Endometrial microvascular endothelial cells (primary cell): ENCODE data around the gene PLXND1. TPM values are rescaled to one million over a fixed set of nuclear protein-coding genes. Genes with fewer than 3 reads are reported as not detected.

Source experiments
- in situ Hi-C: cut with HindIII; loops from 2 replicates; pipeline ENCODE4 v1.10.0; 2017; ENCODE audit warnings: low sequenced_read_pairs, low pct_unique_long_range_greater_than_20kb; ENCODE audit errors: inconsistent ontology term
- total RNA-seq: library from RNA; depleted of rRNA; stranded (reverse); fragments of >200 nt; gene quantifications from one replicate; pipeline ENCODE4 v1.2.3, GENCODE V29; 2015; ENCODE audit errors: inconsistent ontology term

Gene PLXND1
- total RNA-seq, 1 donor from 2014 or later, result 182 TPM

DNA sequence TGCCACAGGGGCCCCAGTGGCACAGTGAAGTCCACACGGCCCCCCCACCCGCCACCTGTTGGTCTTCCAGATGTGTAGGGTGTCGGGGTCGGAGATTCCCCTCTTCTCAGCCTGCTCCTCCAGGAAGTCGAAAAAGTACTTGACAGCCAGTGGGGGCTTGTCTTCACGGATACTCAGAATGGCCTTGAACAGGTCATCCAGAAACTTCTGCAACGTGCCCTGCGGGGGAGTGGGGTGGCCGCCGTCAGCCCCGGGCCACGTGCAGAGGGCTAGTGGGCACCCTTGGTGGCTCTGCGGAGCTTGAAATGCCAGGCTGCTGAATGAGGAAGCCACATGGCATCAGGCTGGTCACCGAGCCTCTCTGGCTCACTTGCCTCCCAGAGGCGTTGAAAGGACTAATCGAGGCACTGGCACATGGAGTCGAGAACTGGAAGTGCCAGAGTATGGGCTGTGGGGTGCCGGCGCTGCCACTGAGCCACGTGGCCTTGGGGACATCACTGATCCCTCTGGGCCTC lies 46.9 kb downstream of the PLXND1 start:
- in situ Hi-C loops, result no loop called here

DNA sequence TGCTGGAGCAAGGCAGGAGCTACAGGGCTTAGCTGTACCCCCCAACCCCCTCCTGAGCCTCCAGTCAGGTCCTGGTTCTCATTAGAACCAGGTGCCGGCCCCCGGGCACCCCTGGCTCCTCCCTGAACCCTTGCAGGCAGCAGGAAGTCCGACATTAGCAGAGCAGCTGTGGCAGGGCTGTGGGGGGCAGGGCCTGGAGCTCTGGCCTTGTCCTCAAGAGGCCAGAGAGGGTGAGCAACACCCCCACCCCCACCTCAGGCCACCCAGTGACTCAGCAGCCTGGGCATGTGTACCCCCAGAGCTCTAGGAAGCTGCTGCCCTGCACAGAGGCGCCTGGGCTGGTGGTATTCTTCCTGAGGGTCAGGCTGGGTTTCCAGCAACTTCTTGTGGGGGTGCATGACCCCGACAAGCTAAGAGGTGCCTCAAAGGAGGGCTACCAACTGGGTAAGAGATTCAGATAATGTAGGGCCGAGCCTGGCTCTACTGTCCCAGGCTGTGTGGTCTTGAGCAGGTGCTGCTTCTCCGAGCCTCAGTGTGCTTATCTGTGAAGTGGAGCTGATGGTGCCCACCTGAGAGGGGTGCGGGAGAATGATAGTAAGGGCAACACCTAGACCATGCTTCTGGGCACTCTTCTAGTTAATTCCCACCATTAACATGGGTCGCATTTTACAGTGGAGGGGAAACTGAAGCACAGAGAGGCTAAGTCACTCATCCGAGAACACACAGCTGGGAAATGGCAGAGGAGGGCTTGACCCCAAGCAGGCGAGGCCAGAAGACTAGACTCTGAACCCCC lies 47.5 kb downstream of the PLXND1 start:
- in situ Hi-C loops, result no loop called here

DNA sequence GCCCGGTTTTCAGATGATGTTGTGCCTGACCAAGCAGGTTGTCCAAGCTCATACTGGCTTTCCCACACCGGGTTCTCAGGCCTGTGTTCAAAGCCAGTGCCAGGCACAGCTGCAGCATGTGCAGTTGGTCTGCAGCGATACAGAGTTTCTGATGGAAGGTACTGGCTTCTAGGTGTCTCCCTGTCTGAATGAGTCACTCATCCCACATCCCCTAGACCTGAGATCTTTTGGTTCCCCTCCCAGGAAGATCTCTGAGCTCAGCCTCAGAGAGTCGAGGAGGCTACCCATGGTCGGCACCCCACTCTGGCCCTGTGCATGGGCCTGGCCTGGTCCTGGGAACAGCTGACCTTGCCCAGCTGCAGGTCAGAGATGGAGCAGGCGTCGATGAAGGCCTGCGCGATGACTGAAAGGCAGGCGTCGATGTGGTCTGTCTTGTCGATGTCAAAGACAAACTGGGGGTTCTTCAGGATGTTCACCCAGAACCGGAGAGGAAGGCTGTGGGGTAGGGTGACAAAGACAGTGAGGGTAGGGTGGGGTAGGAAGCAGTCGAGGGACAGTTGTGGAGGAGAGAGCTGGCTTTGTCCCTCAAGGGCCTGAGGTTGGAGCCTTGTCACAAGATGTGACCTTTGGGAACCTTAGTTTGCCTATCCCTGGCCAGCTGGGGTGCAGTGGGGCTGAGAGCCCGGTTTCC lies 48.2 kb downstream of the PLXND1 start:
- in situ Hi-C loops, result no loop called here

DNA sequence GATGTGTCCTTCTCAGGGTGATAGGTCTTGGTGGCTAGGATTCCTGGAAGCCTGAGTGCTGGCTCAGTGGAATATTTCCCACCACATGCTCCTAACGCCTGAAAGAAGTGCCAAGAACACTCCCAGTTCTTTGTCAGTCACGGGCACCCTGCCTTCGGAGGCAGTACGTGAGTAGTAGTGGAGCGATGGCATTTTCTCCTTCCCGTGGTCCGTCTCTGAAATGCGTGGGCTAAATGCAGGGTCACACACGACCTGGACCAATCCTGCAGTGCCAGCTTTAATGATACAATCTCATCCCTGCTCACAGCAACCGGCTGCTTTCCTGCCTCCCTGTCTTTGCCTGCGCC lies 49.0 kb downstream of the PLXND1 start:
- in situ Hi-C loops, result no loop called here

DNA sequence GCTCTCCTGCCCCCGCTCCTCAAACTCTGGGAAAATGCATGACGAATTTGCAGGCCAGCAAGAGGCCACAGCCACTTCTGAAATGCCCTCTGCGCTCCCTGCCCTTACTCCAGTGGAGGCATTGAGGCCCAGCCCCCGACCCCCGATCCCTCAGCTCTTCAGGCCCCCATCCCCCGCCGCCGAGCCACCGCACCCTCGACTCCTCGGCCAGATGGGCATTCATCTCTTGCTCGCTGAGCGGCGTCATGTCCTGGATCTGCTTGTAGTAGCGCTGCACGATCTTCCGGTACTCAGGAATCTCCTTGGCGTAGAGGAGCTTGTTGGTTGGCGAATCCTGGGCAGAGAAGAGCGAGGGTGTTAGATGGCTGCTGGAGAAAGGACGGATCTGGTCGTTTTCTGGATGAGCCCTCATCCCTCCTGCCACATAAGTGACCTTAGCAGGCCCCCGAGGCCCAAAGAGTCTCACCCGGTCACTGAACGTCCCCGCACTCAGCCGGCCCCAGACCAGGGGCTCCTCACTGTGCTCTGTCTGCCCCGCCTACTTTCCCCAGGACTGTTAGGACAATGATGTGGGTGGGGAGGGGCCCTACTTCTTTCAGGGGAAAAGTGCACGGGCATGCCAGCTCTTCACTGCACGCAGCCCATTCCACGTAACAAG lies 49.5 kb downstream of the PLXND1 start:
- in situ Hi-C loops, result no loop called here

DNA sequence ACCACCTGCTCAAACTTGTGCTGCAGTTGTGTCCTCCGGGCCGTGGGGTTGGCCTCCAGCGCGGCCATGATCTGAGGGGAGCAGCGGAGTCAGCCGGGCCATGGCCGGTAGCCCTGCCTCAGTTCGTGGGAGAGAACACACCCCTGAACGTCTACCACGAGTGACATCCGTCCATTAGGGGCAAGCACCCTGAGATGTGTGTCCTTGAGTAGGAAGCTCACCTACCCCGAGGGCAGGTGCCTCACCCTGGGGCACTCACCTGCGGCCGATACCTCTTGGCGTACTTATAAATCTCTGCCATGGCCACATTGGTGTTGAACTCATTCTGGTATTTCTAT lies 50.1 kb downstream of the PLXND1 start:
- in situ Hi-C loops, result no loop called here

DNA sequence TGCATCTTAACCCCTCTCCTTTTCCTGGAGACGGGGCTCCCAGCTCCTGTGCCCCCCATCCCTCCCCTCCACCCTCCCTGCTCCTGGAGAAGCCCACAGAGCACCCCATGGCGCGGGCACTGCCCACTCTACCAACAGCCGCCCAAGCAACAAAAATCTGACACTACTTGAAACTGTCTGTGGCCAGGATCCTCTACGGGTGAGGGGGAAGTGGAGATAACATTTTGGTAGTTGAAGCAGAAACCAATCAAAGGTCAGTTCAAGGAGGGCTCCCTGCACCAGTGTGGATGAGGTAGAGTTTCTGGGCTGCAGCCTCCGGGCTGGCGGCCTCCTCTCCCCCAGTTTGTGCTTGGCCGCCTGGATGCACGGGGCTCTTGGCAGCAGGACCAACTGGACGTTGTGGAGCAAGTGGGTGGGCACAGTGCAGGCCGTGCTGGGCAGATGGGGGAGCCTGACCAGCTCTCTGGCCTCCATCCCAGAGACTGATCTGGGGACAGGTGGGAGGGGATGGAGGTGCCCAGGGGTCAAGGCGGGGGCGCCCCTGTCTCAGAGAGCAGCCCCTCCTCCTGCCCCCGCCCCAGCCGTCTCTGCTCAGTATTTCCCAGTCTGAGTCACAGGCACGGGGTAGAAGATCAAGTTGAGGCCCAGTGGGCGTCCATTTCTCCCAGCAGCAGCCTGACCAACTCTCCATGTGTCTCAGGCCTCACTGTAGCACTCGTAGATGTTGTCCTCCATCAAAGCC lies 50.7 kb downstream of the PLXND1 start:
- in situ Hi-C loops, result no loop called here

DNA sequence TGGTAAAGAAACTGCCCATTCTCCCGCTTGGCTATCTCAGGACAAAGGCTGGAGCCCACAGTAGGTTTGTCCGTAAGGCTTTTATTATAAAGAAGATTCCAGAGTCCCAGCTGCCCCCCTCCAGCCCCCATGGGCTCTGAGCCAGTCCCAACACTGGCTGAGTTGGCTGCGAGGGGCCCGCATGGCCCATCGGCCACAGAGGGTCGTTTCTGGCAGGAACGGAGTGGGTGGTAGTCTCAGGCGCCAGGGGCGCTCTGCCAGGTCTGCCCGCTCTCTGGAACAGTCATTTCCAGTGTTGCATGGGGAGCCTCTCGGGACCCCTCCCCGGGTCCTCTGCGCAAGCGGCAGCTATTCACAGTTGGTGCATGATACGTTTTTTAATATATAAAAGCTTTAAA lies 51.3 kb downstream of the PLXND1 start:
- in situ Hi-C loops, result no loop called here

DNA sequence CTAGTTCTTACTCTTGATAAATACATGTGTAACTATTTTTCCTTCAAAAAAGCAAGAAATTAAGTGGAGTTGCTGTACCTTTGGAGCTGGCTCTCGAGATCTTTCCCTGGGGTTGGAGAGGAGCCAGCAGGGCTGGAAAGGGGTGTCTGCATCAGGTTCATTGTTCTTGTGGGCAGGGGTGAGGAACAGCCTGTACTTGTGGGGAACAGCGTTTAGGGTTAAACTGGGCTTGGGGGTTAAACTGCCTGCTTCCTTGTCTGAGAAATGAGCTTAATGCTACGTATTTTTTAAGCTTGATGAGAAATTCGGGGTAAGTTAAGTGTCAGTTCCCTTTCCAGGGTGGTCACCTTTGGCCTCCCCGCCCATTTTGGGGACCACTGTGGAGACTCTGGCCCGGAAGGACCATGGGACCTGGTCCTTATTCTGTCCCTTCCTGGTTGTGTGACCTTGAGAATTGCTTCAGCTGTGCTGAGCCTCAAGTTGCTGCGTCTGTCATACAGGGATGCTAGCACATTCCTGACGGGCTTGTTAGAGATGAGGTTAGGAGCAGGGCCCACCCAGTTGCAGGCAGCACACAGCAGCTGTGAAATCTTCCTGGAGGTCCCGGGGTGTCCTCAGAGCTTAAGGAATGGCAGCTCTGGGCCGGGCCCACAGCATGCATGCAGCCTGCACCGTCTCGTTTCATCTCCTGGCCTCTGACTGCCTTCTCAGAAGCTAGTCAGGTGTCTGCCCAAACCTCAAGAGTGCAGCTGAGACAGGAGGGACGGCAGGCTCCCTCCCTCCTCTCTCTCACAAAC lies 51.9 kb downstream of the PLXND1 start:
- in situ Hi-C loops, result no loop called here

DNA sequence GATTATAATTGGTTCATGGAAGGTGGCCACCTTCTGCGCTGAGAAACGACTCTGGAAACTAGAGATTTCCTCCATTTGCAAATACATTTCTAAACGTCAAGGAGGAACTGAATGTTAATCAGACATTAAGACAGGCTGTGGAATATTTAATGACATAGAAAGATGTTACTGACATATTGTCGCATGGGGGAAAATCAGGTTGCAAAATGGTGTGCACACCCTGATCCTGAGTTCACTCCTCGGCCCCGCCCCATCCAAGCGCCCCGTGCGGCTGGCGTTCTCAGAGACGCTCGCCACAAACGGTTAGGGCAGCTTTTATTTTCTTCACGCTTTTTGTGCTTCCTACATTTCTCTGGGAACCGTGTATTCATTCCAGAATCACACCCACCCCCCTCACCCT lies 52.8 kb downstream of the PLXND1 start:
- in situ Hi-C loops, result no loop called here

DNA sequence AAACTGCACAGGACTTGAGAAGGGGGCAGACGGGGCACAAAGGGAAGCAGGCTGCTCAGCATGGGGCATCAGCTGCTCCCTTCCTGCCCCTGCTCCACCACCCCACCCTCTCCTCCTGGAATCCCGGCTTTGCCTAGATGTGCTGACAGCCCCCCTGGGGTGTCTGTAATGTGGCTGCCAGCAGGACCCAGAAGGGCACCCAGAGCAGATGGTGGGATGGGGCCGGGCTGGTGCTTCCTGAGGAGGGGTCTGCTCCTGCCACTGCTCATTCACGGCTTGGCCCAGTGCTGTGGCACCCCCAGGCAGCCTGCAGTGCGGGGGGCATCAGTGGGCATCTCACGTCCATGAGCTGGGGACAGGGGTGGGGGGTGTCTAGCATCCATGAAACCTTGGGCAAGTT lies 53.3 kb downstream of the PLXND1 start:
- in situ Hi-C loops, result no loop called here

DNA sequence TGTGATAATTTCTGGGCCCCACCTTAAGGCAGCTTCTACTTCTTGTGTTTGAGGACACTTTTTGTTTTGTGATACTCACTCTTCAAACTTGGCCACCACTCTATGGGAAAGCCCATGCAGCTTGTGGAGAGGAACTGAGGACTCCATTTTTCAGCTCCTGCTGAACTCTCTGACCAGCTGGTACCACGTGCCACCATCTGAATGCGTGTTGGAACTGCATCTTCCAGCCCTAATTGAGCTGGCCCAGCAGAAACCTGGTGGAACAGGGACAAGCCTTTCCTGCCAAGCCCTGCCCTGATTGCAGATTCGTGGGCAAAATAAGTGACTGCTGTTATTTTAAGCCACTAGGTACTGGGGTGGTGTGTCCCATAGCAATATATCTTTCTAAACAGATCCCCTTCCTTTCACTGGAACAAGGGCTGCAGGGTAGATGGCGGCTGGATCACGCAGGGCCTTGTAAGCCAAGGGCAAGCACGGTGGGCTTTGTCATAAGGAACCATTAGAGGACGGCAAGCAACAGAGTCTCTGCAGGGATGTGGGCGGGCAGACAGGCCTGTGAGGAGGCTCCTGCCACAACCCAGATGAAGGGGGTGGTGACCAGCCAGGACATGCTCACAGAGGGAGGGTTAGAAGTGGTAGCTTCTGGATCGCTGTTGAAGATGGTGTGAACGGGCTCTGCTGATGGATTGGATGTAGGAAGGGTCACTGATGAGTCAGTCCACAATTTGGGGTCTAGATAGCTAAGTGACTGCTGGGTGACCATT lies 54.0 kb downstream of the PLXND1 start:
- in situ Hi-C loops, result no loop called here

DNA sequence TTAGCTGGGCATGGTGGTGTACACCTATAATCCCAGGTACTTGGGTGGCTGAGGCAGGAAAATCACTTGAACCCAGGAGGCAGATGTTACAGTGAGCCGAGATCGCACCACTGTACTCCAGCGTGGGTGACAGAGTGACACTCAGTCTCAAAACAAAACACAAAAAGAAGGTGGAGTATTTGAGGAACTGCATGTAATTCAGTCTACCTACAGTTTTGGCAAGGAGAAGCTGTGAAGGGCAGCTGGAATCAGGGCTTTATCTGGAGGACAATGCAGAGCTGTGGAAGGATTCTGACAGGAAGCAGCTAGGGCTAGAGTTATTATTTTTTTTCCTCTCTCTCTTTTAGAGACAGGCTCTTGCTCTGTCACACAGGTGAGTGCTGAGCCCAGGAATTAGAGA lies 56.7 kb downstream of the PLXND1 start:
- in situ Hi-C loops, result no loop called here

DNA sequence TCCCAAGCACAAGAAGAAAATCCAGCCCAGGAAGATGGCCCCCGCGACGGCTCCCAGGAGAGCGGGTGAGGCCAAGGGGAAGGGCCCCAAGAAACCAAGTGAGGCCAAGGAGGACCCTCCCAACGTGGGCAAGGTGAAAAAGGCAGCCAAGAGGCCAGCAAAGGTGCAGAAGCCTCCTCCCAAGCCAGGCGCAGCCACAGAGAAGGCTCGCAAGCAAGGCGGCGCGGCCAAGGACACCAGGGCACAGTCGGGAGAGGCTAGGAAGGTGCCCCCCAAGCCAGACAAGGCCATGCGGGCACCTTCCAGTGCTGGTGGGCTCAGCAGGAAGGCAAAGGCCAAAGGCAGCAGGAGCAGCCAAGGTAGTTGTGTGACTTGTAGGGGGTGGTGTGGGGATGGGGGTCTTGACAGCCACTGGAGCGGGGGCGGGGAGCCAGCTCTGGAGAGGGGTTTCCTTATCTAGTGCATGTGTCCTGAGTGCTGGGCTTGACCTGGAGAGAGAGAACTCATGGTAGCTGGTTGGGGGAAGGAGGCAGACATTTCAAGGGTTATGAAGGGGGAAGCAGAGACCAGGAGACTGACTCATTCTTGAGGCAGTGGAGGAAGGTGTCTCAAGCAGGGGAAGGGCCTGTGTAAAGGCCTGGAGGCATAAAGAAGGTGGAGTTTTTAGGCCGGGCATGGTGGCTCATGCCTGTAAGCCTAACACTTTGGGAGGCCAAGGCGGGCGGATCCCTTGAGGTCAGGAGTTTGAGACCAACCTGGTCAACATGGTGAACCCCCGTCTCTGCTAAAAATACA lies 57.3 kb downstream of the PLXND1 start:
- in situ Hi-C loops, result no loop called here

DNA sequence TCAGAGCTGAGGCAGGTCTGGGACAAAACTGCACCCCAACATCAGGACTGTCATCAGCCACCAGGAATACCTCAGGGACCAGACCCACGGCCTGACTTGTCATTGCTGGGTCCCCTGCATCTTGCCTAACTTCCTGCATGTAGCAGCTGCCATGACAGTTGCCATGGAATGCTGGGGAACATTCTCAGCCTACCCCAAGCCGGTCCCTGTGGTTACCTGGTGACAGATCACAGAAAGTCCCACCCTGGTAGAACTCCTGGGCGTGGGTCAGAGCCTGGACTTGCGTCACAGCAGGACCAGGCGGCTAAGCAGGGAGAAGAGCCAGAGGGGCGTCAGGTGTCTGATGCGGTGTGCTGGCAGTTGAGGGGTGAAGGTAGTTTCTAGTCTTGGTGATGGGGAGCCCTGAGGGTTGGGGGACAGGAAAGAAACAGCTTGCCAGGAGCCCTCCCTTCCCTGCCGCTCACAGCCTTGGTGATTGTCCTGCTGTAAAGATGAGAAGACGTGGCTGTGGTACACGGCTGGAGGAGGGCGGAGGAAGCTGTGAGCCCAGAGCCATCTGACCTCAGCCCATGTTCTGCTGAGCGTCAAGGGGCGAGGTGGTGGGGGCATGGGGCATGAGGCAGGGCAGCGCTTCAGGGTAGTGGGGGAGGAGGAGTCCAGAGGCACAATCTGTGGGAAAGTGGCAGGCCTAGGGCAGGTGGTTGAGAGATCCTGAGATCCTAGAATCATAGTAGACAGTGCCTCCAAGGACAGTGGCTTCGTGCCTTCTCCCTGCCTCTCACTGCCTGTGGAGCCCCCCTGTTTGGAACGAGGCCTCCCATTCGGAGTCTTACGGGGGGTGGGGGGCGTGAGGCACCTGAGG lies 58.1 kb downstream of the PLXND1 start:
- in situ Hi-C loops, result no loop called here

DNA sequence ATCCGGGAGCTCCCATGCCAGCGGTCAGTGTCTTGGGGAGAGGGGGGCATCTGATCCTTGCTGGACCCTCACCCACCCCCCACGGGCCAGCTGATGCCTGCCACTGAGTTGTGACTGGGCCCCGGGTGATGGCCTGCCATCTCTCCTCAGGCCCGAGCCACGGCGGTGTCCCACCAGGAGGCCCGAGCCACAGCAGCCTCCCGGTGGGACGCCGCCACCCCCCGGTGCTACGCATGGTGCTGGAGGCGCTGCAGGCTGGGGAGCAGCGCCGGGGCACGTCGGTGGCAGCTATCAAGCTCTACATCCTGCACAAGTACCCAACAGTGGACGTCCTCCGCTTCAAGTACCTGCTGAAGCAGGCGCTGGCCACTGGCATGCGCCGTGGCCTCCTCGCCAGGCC lies 59.2 kb downstream of the PLXND1 start:
- in situ Hi-C loops, result no loop called here
